GM23248 (cell line): Measurements from ENCODE around the gene KCNH2. TPM values are rescaled to one million over a fixed set of nuclear protein-coding genes. Genes with fewer than 3 reads are reported as not detected.

Experiments used
- DNase-seq: peaks from one replicate; pipeline ENCODE4 v3.0.0-alpha.2; 2015
- H2AFZ ChIP-seq: fragments of 200-600 bp; sonication (generic); 2 replicates; pipeline ENCODE4 v1.6.1; 2016; ENCODE audit warnings: antibody characterized with exemption
- H3F3A ChIP-seq: fragments of 200-600 bp; sonication (generic); 2 replicates; pipeline ENCODE4 v1.6.1; 2016; ENCODE audit warnings: mild to moderate bottlenecking, antibody characterized with exemption, mixed run types; ENCODE audit not compliant: insufficient read depth
- H3K27ac ChIP-seq: fragments of 200-600 bp; sonication (generic); 2 replicates; pipeline ENCODE4 v1.5.1; 2016; ENCODE audit warnings: mild to moderate bottlenecking
- H3K27me3 ChIP-seq: fragments of 200-600 bp; sonication (generic); replicated peaks from 2 replicates; pipeline ENCODE4 v1.6.1; 2016; ENCODE audit warnings: mild to moderate bottlenecking; ENCODE audit not compliant: insufficient read depth
- H3K36me3 ChIP-seq: fragments of 200-600 bp; sonication (generic); 2 replicates; pipeline ENCODE4 v1.6.1; 2016; ENCODE audit warnings: low read depth, mild to moderate bottlenecking
- H3K4me1 ChIP-seq: fragments of 200-600 bp; sonication (generic); 2 replicates; pipeline ENCODE4 v1.6.1; 2016; ENCODE audit warnings: mild to moderate bottlenecking; ENCODE audit not compliant: insufficient read depth
- H3K4me2 ChIP-seq: fragments of 200-600 bp; sonication (generic); one replicate; pipeline ENCODE4 v1.6.1; 2016; ENCODE audit warnings: mild to moderate bottlenecking; ENCODE audit not compliant: unreplicated experiment
- H3K4me3 ChIP-seq: fragments of 200-600 bp; sonication (generic); 2 replicates; pipeline ENCODE4 v1.5.1; 2016; ENCODE audit warnings: mild to moderate bottlenecking
- H3K79me2 ChIP-seq: fragments of 200-600 bp; sonication (generic); 2 replicates; pipeline ENCODE4 v1.6.1; 2016; ENCODE audit warnings: mild to moderate bottlenecking; ENCODE audit not compliant: insufficient read depth
- H3K9ac ChIP-seq: fragments of 200-600 bp; sonication (generic); 2 replicates; pipeline ENCODE4 v1.6.1; 2016; ENCODE audit warnings: mild to moderate bottlenecking
- H3K9me2 ChIP-seq: fragments of 200-600 bp; sonication (generic); 2 replicates; pipeline ENCODE4 v1.6.1; 2016; ENCODE audit warnings: mixed run types, mild to moderate bottlenecking, moderate library complexity; ENCODE audit not compliant: insufficient read depth
- H3K9me3 ChIP-seq: fragments of 200-600 bp; sonication (generic); one replicate; pipeline ENCODE4 v1.6.1; 2017; ENCODE audit warnings: low read depth
- H4K20me1 ChIP-seq: fragments of 200-600 bp; sonication (generic); 2 replicates; pipeline ENCODE4 v1.6.0; 2016; ENCODE audit not compliant: insufficient read depth
- EZH2 ChIP-seq: fragments of 200-600 bp; sonication (generic); IDR thresholded peaks from 2 replicates; pipeline ENCODE4 v1.6.1; 2018; ENCODE audit warnings: antibody characterized with exemption, mild to moderate bottlenecking; ENCODE audit not compliant: insufficient read depth, poor library complexity, severe bottlenecking
- EZH2phosphoT487 ChIP-seq: fragments of 200-600 bp; sonication (generic); IDR thresholded peaks from 2 replicates; pipeline ENCODE4 v1.6.1; 2018; ENCODE audit warnings: antibody characterized with exemption, moderate library complexity, mild to moderate bottlenecking, low read depth; ENCODE audit not compliant: insufficient read depth
- WGBS, 2 experiments: methylation state at CpG; one replicate each; pipeline ENCODE4 v1.1.6; 2015 to 2017; ENCODE audit warnings: low lambda C conversion rate in 2 of 2, low coverage in 1 of 2; ENCODE audit errors: missing lambda C conversion rate in 2 of 2; 5-methylcytosine and 5-hydroxymethylcytosine counted together
- in situ Hi-C: fragments of 300-500 bp; cut with MboI; formaldehyde crosslinking; loops from 2 replicates; pipeline ENCODE4 v1.15.0; 2020
- polyA plus RNA-seq: library from polyadenylated mRNA; unstranded; fragments of >200 nt; fragmentation: Nextera tagmentation; extraction: Ambion mirVana; gene quantifications from 2 replicates; pipeline ENCODE4 v1.2.1, GENCODE V29; 2016
- total RNA-seq: library from RNA; depleted of rRNA; stranded (reverse); fragments of >200 nt; shearing (Covaris generic); gene quantifications from 2 replicates; pipeline ENCODE4 v1.2.3, GENCODE V29; 2014

KCNH2 gene
- total and polyA plus RNA-seq, 2 experiments from 2014 or later: not detected

GRCh38 chr7:150974468-150975391 lies 3.4 kb downstream of the KCNH2 start:
- no peak overlapping the region for H2AFZ ChIP-seq
- no peak overlapping the region for H3K9ac ChIP-seq
- WGBS, 2 experiments: 4 to 5% methylated on average over 69 to 70 of the region's 89 CpGs
- H3K4me2 ChIP-seq: no peak overlapping the region
- peak overlapping the region; percentile 41; the same call in 1 of the 2 replicates for H3K4me3 ChIP-seq
- H3K36me3 ChIP-seq: no peaks in the 10 kb centered on the region
- peaks cover 44% of the 10 kb centered on the region for H3K27me3 ChIP-seq
- in situ Hi-C loops: no loop called here
- no peaks in the 10 kb centered on the region for H3F3A ChIP-seq
- H3K4me1 ChIP-seq: no peaks in the 10 kb centered on the region
- no peaks in the 10 kb centered on the region for H4K20me1 ChIP-seq
- H3K9me2 ChIP-seq: no peaks in the 10 kb centered on the region
- TF ChIP-seq EZH2 (peak; percentile 12), EZH2phosphoT487 (no peak)
- H3K79me2 ChIP-seq: no peaks in the 10 kb centered on the region
- H3K9me3 ChIP-seq: no peaks in the 10 kb centered on the region
- peak; percentile 62 for DNase-seq
- H3K27ac ChIP-seq: no peak overlapping the region

- WGBS, 2 experiments: 44 to 45% methylated on average over 26 to 27 of the region's 27 CpGs
- Histone ChIP-seq H3K79me2 (no peaks in the 10 kb centered on the region), H3K9ac (no peak overlapping the region), H3K9me2 (no peaks in the 10 kb centered on the region), H3K9me3 (no peaks in the 10 kb centered on the region), H3K4me3 (no peak overlapping the region), H3K27ac (no peak overlapping the region), H3K36me3 (no peaks in the 10 kb centered on the region), H3K27me3 (peaks cover 51% of the 10 kb centered on the region), H3K4me1 (no peaks in the 10 kb centered on the region), H3F3A (no peaks in the 10 kb centered on the region), H3K4me2 (no peak overlapping the region), H4K20me1 (no peaks in the 10 kb centered on the region), H2AFZ (no peak overlapping the region)
- in situ Hi-C loops: no loop called here
- DNase-seq: no peak
- no peak for TF ChIP-seq EZH2
- no peak for TF ChIP-seq EZH2phosphoT487
Observed at GRCh38 chr7:150973571-150974451, 4.3 kb downstream of the KCNH2 start.

GRCh38 chr7:150972741-150973140 lies 5.4 kb downstream of the KCNH2 start:
- TF ChIP-seq EZH2: no peak
- no peak for TF ChIP-seq EZH2phosphoT487
- Histone ChIP-seq H4K20me1 (no peaks in the 10 kb centered on the region), H3K4me2 (no peak overlapping the region), H3K4me3 (no peak overlapping the region), H3F3A (no peaks in the 10 kb centered on the region), H3K4me1 (no peaks in the 10 kb centered on the region), H3K27me3 (peaks cover 61% of the 10 kb centered on the region), H3K36me3 (no peaks in the 10 kb centered on the region), H2AFZ (no peak overlapping the region), H3K9me2 (no peaks in the 10 kb centered on the region), H3K9me3 (no peaks in the 10 kb centered on the region), H3K79me2 (no peaks in the 10 kb centered on the region), H3K27ac (no peak overlapping the region), H3K9ac (no peak overlapping the region)
- WGBS, 2 experiments: 43 to 44% methylated on average over 8 of the region's 8 CpGs
- DNase-seq: no peak
- in situ Hi-C loops: no loop called here

DNA sequence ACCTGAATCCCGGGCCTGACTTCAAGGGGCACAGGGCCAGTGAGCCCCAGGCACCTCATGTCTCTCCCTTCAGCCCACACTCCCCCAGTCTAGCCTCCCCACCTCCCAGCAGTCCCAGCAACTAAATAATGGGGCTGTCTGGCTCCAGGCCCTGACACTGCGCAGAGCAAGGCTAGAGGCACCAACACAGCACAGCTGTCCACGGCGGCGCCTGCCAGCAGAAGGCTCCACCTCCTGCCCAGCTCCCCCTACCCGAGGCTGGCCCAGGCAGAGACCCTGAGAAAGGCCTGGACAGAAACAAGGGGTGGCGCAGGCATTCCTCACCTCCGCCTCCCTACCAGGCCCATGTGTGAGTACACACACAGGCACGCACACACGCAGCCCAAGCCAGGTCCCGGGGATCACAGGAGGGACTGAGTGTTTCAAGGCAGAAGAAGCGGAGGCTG lies 6.1 kb downstream of the KCNH2 start:
- Histone ChIP-seq H3K9me2 (no peaks in the 10 kb centered on the region), H3K79me2 (no peaks in the 10 kb centered on the region), H4K20me1 (no peaks in the 10 kb centered on the region), H3K27ac (no peak overlapping the region), H3K4me2 (no peak overlapping the region), H3K4me3 (no peak overlapping the region), H3K27me3 (peaks cover 64% of the 10 kb centered on the region), H2AFZ (no peak overlapping the region), H3K4me1 (no peaks in the 10 kb centered on the region), H3K36me3 (no peaks in the 10 kb centered on the region), H3F3A (no peaks in the 10 kb centered on the region), H3K9me3 (no peaks in the 10 kb centered on the region), H3K9ac (no peak overlapping the region)
- DNase-seq: no peak
- TF ChIP-seq EZH2phosphoT487: no peak
- 50 to 54% methylated on average over 12 of the region's 12 CpGs for WGBS, 2 experiments
- in situ Hi-C loops: no loop called here
